GM10248 (cell line): ENCODE data around the gene EXOC1.

Experiments
- CTCF ChIA-PET: fragments of 300-600 bp; sonication (Branson Sonifier 250); formaldehyde crosslinking; extraction: SDS; loops from one replicate; lab custom pipeline; 2021; ENCODE audit warnings: antibody characterized with exemption; lab: Yijun Ruan, JAX
- POLR2A ChIA-PET: fragments of 350-650 bp; sonication (Branson Sonifier 250); formaldehyde crosslinking; extraction: SDS; loops from one replicate; lab custom pipeline; 2020; ENCODE audit warnings: antibody characterized with exemption; lab: Yijun Ruan, JAX
- DNase-seq: peaks from one replicate; pipeline ENCODE4 v3.0.0; 2012; ENCODE audit errors: extremely low spot score
- TF ChIP-seq, protein P1 (sequence below): IDR thresholded peaks from 2 replicates; pipeline ENCODE4 v1.5.1; 2012; ENCODE audit warnings: mild to moderate bottlenecking, low read depth; ENCODE audit errors: extremely low read depth, missing control alignments, control extremely low read depth

EXOC1 gene

DNA sequence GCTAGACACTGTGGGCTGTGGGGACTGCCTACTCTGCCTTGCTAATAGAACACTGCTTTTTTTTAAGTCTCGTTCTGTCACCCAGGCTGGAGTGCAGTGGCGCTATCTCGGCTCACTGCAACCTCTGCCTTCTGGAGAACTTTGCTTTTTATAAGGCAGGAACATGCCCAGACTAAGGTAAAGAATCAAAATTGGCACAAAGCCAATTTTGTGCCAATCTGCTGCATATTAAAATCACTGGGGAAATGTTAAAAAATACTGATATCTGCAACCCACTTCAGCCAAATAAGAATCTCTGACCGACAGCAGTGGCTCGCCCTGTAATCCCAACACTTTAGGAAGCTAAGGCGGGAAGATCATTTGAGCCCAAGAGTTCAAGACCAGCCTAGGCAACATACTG lies 58.8 kb downstream of the EXOC1 start:
- CTCF ChIA-PET: interaction anchor here (1.4 kb wide), 1 partner anchor 12 kb away, joined by 3 read pairs; no protein-coding TSS in a partner anchor
- DNase-seq: no peak
- POLR2A ChIA-PET: no interaction called here
- TF ChIP-seq, protein P1, sequence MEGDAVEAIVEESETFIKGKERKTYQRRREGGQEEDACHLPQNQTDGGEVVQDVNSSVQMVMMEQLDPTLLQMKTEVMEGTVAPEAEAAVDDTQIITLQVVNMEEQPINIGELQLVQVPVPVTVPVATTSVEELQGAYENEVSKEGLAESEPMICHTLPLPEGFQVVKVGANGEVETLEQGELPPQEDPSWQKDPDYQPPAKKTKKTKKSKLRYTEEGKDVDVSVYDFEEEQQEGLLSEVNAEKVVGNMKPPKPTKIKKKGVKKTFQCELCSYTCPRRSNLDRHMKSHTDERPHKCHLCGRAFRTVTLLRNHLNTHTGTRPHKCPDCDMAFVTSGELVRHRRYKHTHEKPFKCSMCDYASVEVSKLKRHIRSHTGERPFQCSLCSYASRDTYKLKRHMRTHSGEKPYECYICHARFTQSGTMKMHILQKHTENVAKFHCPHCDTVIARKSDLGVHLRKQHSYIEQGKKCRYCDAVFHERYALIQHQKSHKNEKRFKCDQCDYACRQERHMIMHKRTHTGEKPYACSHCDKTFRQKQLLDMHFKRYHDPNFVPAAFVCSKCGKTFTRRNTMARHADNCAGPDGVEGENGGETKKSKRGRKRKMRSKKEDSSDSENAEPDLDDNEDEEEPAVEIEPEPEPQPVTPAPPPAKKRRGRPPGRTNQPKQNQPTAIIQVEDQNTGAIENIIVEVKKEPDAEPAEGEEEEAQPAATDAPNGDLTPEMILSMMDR: no peak

DNA sequence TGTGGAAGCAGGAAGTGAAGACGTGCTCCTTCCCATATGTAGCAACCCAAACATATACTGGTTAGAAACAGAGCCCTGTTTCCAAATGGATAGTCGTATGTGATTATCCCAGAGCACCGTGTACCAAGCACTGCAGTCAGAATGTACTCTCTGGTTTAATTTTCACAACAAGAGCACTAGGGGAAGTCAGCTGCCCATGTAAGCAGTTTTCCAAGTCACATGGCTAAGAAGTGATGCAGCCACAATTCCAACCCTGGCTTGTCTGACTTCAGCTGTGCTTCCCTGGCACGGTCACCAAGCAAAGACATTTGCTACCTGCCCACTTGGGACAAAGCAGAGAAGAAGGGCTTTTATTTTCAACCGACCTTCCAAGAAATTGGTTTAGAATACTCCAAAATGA lies 67.1 kb downstream of the EXOC1 start:
- no peak for DNase-seq
- POLR2A ChIA-PET: no interaction called here
- TF ChIP-seq, protein P1: no peak
- CTCF ChIA-PET: interaction anchor here (1.1 to 1.9 kb wide), 3 partner anchors 13 to 18 kb away, joined by 3 to 6 read pairs (median 3); no protein-coding TSS in a partner anchor

DNA sequence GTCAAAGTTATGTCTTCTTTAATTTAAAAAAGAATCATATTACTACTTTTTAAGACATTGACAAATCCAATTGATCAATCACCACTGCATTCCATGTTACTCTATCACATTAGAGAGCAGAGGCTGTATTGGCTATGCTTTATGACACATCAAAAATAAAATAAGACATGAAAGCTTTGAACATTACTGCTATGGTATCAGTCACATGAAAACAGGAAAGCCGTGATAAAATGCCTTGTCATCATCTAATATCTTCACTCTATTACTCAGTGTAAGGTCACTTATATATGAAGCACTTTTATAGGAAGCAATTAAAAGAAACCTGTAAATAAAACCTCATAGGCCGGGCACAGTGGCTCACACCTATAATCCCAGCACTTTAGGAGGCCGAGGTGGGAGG lies 67.6 kb downstream of the EXOC1 start:
- TF ChIP-seq, protein P1: no peak
- ChIA-PET POLR2A (no interaction called here), CTCF (interaction anchor here (1.1 to 1.2 kb wide), 2 partner anchors 11 to 17 kb away, joined by 3 to 4 read pairs; no protein-coding TSS in a partner anchor)
- no peak for DNase-seq

DNA sequence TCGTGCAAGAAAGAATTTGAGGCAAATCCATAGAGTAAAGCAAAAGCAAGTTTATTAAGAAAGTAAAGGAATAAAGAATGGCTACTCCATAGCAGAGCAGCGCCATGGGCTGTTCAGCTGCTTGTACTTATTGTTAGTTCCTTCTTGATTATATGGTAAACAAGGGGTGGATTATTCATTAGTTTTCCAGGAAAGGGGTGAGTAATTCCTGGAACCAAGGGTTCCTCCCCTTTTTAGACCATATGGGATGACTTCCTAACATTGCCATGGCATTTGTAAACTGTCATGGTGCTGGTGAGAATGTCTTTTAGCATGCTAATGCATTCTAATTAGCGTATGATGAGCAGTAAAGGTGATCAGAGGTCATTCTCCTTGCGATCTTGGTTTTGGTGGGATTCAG lies 71.8 kb downstream of the EXOC1 start:
- POLR2A ChIA-PET: no interaction called here
- CTCF ChIA-PET: no interaction called here
- no peak for DNase-seq
- TF ChIP-seq, protein P1: no peak

DNA sequence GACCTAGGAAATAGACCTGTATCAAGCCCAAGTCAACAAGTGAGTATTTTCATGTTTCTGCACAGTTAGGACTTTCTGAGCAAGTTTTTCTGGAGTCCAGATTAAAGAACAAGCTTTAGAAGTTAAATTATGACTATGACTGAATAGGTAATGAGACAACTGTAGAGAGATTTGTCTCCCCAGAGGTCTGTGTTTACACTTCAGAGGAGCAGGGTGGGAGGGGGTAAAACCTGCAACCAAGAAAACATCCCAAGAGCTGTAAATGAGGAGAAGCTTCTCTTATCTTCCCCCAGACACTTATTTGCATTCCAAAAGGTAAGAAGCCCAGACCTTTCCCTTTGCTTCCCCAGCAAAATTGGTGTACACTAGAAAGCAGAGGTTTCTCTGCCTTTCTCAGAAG lies 73.2 kb downstream of the EXOC1 start:
- DNase-seq: no peak
- TF ChIP-seq, protein P1: no peak
- CTCF ChIA-PET: interaction anchor here (0.8 to 1.7 kb wide), 6 partner anchors 9 to 60 kb away, joined by 3 to 6 read pairs (median 3); partner anchors contain the start of gene CEP135
- POLR2A ChIA-PET: no interaction called here

DNA sequence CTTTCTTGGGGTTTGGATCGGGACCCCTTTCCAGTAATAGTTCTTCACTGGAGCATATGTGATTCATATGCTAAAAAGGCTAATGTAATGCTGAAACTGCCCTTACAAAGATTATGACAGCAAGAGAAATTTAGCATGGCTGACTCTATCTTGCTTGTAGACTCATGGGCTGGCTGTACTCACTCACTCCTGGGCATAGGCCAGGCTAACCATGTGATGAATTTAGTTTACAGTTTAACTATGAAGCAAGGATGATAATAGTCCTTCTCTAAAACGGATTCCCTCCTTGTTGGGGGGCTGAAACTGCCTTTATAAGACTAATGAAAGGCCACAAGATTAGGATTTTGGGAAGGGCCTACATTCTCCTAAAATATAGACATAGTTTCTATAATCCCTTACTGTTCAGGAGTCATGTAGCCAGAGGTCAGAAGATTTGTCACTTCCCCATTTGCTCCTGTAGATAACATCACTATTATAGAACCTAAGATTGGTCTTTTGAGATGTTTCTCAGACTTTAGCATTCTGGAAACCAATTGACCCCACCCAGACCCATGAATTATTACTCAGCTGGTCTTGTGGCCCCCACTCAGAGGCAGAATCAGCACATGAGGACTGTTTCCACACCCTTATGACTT lies 74.5 kb downstream of the EXOC1 start:
- ChIA-PET POLR2A (no interaction called here), CTCF (interaction anchor here (1.0 kb wide), 1 partner anchor 20 kb away, joined by 3 read pairs; no protein-coding TSS in a partner anchor)
- TF ChIP-seq, protein P1: no peak
- no peak for DNase-seq
